SU-DHL-6 (cell line): Measurements from ENCODE around the gene VSTM2B.

Source experiments
- EZH2phosphoT487 ChIP-seq: fragments of 200-600 bp; sonication (generic), shearing (Covaris generic); conservative IDR thresholded peaks from 2 replicates; pipeline ENCODE4 v1.6.1; 2018; ENCODE audit warnings: mild to moderate bottlenecking, antibody characterized with exemption, low read length, moderate library complexity, mixed read lengths
- TF ChIP-seq, protein P1 (sequence below): fragments of 200-600 bp; sonication (generic); IDR thresholded peaks from one replicate; pipeline ENCODE4 v1.5.1; 2017; ENCODE audit warnings: antibody characterized with exemption, mild to moderate bottlenecking, low read length, moderate library complexity; ENCODE audit not compliant: insufficient read depth, poor library complexity, severe bottlenecking

- TF ChIP-seq, protein P1, sequence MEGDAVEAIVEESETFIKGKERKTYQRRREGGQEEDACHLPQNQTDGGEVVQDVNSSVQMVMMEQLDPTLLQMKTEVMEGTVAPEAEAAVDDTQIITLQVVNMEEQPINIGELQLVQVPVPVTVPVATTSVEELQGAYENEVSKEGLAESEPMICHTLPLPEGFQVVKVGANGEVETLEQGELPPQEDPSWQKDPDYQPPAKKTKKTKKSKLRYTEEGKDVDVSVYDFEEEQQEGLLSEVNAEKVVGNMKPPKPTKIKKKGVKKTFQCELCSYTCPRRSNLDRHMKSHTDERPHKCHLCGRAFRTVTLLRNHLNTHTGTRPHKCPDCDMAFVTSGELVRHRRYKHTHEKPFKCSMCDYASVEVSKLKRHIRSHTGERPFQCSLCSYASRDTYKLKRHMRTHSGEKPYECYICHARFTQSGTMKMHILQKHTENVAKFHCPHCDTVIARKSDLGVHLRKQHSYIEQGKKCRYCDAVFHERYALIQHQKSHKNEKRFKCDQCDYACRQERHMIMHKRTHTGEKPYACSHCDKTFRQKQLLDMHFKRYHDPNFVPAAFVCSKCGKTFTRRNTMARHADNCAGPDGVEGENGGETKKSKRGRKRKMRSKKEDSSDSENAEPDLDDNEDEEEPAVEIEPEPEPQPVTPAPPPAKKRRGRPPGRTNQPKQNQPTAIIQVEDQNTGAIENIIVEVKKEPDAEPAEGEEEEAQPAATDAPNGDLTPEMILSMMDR: no peak
- TF ChIP-seq EZH2phosphoT487: no peak
Observed at GRCh38 chr19:29569038-29569911, 43.5 kb downstream of the VSTM2B start.
